DND-41 (cell line): ENCODE results near the gene CCL17.

Experiments used
- ATAC-seq: fragments of 200-7000 bp; cut with Tn5 transposase; 3 replicates; pipeline ENCODE4 v1.9.1; 2021; ENCODE audit warnings: low read depth; ENCODE audit not compliant: insufficient read depth
- DNase-seq: peaks from one replicate; pipeline ENCODE4 v3.0.0-alpha.2; 2020
- H2AFZ ChIP-seq: 2 replicates; pipeline ENCODE4 v1.6.0; 2012; ENCODE audit warnings: low read depth, low read length
- H3K27ac ChIP-seq: 2 replicates; pipeline ENCODE4 v1.5.1; 2012; ENCODE audit warnings: low read length, inconsistent platforms
- H3K27me3 ChIP-seq: fragments of 200-600 bp; sonication (generic); 2 replicates; pipeline ENCODE4 v1.6.0; 2012; ENCODE audit warnings: low read length, mild to moderate bottlenecking, inconsistent platforms; ENCODE audit not compliant: insufficient read depth, poor library complexity
- H3K36me3 ChIP-seq: 2 replicates; pipeline ENCODE4 v1.5.1; 2012; ENCODE audit warnings: low read length, inconsistent platforms; ENCODE audit not compliant: insufficient read depth
- H3K4me1 ChIP-seq: 2 replicates; pipeline ENCODE4 v1.5.1; 2012; ENCODE audit warnings: mild to moderate bottlenecking, low read length; ENCODE audit not compliant: insufficient read depth
- H3K4me2 ChIP-seq: 2 replicates; pipeline ENCODE4 v1.6.0; 2012; ENCODE audit warnings: mild to moderate bottlenecking, moderate library complexity, low read length, inconsistent platforms; ENCODE audit not compliant: insufficient read depth
- H3K4me3 ChIP-seq, 2 experiments: fragments of 200-600 bp in 1 of 2; shearing (Covaris generic) in 1 of 2; 2 replicates each; pipeline ENCODE4 v1.5.1; 2012 to 2016; ENCODE audit warnings: inconsistent platforms in 2 of 2, low read length in 2 of 2, mild to moderate bottlenecking in 2 of 2, low read depth in 1 of 2, moderate library complexity in 1 of 2
- H3K79me2 ChIP-seq: 2 replicates; pipeline ENCODE4 v1.6.0; 2012; ENCODE audit warnings: low read length, inconsistent platforms; ENCODE audit not compliant: insufficient read depth
- H3K9ac ChIP-seq: 2 replicates; pipeline ENCODE4 v1.6.0; 2012; ENCODE audit warnings: low read depth, mild to moderate bottlenecking, inconsistent platforms, low read length, moderate library complexity
- H3K9me3 ChIP-seq: 2 replicates; pipeline ENCODE4 v1.5.1; 2012; ENCODE audit warnings: low read length, moderate library complexity, mild to moderate bottlenecking, inconsistent platforms; ENCODE audit not compliant: insufficient read depth, severe bottlenecking
- H4K20me1 ChIP-seq: 2 replicates; pipeline ENCODE4 v1.6.0; 2012; ENCODE audit warnings: low read length; ENCODE audit not compliant: insufficient read depth
- CTCF ChIP-seq: IDR thresholded peaks from 2 replicates; pipeline ENCODE4 v1.5.1; 2012; ENCODE audit warnings: borderline replicate concordance, low read length, moderate library complexity, mild to moderate bottlenecking; ENCODE audit not compliant: poor library complexity, severe bottlenecking; ENCODE audit errors: extremely low read depth
- EZH2 ChIP-seq: IDR thresholded peaks from 3 replicates; pipeline ENCODE4 v1.6.1; 2012; ENCODE audit warnings: borderline replicate concordance, low read depth, mild to moderate bottlenecking, moderate library complexity, low read length, inconsistent platforms; ENCODE audit not compliant: severe bottlenecking

CCL17 gene

GRCh38 chr16:57452021-57452420 lies 47.5 kb downstream of the CCL17 start:
- Histone ChIP-seq H3K27ac (no peak overlapping the region), H2AFZ (no peak overlapping the region), H4K20me1 (no peaks in the 10 kb centered on the region), H3K79me2 (peaks cover 16% of the 10 kb centered on the region), H3K9ac (no peak overlapping the region), H3K27me3 (no peaks in the 10 kb centered on the region), H3K4me2 (no peak overlapping the region), H3K36me3 (peaks cover 51% of the 10 kb centered on the region), H3K9me3 (no peaks in the 10 kb centered on the region), H3K4me1 (peaks cover 14% of the 10 kb centered on the region), H3K4me3 (no peak overlapping the region)
- no peak for TF ChIP-seq EZH2
- no peak for TF ChIP-seq CTCF
- DNase-seq (no peak), ATAC-seq (no peak)

GRCh38 chr16:57462209-57462977 lies 57.8 kb downstream of the CCL17 start, which contains the start of gene POLR2C:
Gene POLR2C (plus strand): TSS chr16:57462679. CDS start chr16:57462725, 46 bp downstream.
- Histone ChIP-seq H3K27ac (peak within 1 kb of the TSS; percentile 78), H3K27me3 (no peaks in the 10 kb centered on the region), H3K9ac (peak within 1 kb of the TSS; percentile 82), H3K4me3 (peak within 1 kb of the TSS; percentile 83 to 88), H3K36me3 (peaks cover 73% of the 10 kb centered on the region), H2AFZ (peak within 1 kb of the TSS; percentile 71), H3K4me2 (peak within 1 kb of the TSS; percentile 98), H4K20me1 (no peaks in the 10 kb centered on the region; the same call in 1 of the 2 replicates), H3K79me2 (peaks cover 30% of the 10 kb centered on the region), H3K4me1 (peaks cover 23% of the 10 kb centered on the region), H3K9me3 (no peaks in the 10 kb centered on the region)
- TF ChIP-seq EZH2 (no peak), CTCF (peak; percentile 99)
- DNase-seq (peak; percentile 91), ATAC-seq (peak; percentile 94)

GRCh38 chr16:57462978-57463362 lies 58.4 kb downstream of the CCL17 start:
- Histone ChIP-seq H3K4me2 (peak overlapping the region; percentile 98), H3K36me3 (peaks cover 73% of the 10 kb centered on the region), H4K20me1 (no peaks in the 10 kb centered on the region; the same call in 1 of the 2 replicates), H3K9me3 (no peaks in the 10 kb centered on the region), H3K9ac (peak overlapping the region; percentile 82), H2AFZ (peak overlapping the region; percentile 71; the same call in 1 of the 2 replicates), H3K4me3 (peak overlapping the region; percentile 83 to 88), H3K79me2 (peaks cover 30% of the 10 kb centered on the region), H3K27me3 (no peaks in the 10 kb centered on the region), H3K4me1 (peaks cover 23% of the 10 kb centered on the region), H3K27ac (peak overlapping the region; percentile 78)
- DNase-seq (peak; percentile 24), ATAC-seq (no peak; the same call in 2 of the 3 replicates)
- TF ChIP-seq EZH2 (no peak), CTCF (peak; percentile 8)
